Femur (tissue), 1 donor: ENCODE data around the gene CD163L1.
"Not testable (repeated sequence)": the region's sequence is repeated elsewhere in the genome, so short reads cannot be mapped to it uniquely, and the experiment has no call there.

Source experiments
- DNase-seq: peaks from one replicate; pipeline ENCODE4 v3.0.0-alpha.2; 2017

The CD163L1 gene

DNA sequence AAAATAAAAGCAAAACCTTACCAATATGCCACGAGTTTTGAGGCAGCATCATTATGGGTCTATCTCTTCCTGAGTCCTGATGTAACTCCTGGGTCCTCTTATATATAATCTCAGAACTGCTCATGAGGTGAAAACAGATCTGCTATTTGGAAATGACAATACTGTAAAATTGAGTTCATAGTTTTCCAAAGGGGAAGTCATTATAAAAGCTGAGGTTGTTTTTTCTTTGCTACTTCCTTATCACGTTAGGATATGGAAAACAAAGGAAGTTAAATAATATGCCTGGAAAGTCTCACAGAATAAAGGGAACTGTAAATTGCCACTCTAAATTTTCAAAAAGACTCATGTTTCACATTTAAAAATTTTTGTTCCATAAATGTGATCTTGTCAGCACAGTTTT lies at the start of gene CD163L1:
Gene CD163L1 (minus strand): TSS at position 78 of the 400 bp plus-strand sequence. CDS start 26 bp downstream, at position 52.
- DNase-seq = no peak

GRCh38 chr12:7493006-7493405 lies 49.1 kb upstream of the CD163L1 start:
- DNase-seq = no peak

DNA sequence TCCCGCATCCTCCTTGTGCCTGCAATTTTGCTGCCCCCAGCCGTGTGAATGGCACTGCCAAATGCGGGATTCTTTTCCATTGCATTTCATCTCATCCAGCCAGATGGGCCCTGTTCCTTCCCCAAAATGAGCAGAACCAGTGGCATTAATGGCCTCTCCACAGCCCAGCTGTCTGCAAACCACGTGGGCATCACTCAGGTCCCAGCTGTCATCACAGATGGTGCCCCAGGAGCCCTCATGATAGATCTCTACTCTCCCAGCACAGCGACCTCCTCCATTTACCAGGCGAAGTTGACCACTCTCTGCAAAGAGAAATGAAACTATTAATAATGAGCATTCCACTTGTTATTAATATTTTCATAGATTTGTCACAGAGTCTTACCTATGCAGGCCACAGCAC lies 42.6 kb upstream of the CD163L1 start:
- no peak for DNase-seq

GRCh38 chr12:7485095-7485494 lies 41.1 kb upstream of the CD163L1 start:
- DNase-seq = no peak

DNA sequence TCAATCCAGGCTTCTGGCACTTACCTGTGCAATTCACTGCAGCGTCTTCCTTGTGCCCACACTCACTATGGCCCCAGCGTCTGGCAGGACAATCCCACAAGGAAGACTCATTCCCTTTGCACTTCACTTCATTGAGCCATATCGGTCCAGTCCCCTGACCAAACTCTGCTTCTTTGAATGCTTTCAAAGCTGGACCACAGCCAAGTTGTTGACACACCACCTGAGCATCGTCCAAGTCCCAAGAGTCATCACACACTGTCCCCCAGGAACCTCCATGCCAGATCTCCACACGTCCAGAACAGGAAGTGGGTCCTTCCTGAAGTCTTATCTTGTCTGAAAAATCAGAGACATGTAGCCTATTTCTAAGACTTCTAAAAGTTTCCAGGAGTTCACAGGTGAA lies 39.4 kb upstream of the CD163L1 start:
- DNase-seq = no peak

DNA sequence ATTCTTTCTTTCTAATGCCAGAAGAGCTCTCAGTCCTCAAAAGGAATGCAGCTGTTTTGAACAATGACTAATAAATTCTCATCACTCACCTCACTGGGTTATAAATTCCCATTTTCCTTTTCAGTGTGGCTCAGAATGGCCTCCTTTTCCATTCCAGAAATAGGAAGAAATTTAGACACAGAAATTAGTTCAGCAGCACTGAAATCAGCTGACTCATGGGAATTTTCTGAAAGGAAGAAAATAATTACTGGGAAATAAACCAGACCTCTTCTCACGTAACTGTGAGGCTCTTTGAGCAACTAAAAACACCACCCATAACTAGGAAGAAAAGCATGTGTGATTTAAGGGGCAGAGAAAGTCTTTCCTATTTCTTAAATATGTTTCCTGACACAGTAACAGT lies 35.8 kb upstream of the CD163L1 start:
- DNase-seq = no peak

- no peak for DNase-seq
Measured at GRCh38 chr12:7472060-7472459, 28.1 kb upstream of the CD163L1 start.

- DNase-seq = peak; percentile 49
Measured at GRCh38 chr12:7460375-7461259, 16.7 kb upstream of the CD163L1 start.

- no peak for DNase-seq
Measured at GRCh38 chr12:7459973-7460372, 16.0 kb upstream of the CD163L1 start.

DNA sequence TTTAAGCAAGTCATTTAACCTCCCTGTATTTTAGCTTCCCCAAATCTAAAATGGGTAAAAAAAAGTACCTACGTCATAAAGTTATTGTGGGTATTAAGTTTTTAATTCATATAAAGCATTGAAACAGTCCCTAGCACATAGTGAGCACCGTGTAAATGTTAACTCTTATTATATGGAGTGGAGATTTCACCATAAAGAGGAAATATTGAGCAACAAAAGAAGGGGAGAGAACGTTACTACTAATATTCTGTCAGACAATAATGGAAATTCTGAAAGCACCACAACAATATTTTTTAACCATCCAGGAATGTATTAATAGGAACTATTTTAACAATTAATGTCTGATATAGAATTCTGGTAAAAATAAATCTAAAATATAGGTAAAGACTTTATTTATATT lies 7.8 kb upstream of the CD163L1 start:
- DNase-seq = no peak

DNA sequence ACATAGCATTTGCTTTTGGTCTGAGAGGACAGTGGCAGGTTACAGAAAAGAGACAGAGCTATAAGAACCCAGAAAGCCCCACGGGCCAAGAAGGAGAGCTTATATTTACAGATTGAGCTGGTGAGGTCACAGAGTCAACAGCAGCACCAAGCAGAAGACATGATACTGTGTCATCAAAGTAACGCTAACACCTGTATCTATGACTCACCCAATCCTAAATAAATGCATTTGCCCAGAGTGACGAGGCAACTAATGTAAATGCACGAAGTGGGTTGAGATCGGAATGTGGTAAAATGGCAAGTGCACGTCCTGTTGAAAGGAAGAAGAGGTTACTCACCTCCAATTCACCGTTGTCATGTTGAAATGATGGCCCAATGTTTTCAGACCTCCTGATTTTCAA lies 6.7 kb upstream of the CD163L1 start:
- no peak for DNase-seq

DNA sequence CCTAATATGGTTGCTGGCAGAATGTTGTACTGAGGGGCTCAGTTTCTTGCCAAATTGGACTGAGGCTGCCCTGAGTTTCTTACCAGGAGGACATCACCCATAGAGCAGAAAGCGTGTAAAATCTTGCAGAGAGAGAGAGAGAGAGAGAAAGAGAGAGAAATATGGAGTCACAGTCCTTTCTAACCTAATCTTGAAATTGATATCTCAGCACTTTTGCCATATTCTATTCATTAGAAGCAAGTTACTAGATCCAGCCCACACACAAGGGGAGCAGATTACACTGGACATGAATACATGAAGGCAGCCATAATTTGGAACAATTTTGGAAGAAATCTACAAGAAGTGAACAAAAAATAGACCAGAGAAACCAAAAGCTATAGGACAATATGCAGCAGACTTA lies 4.1 kb upstream of the CD163L1 start:
- DNase-seq = no peak

DNA sequence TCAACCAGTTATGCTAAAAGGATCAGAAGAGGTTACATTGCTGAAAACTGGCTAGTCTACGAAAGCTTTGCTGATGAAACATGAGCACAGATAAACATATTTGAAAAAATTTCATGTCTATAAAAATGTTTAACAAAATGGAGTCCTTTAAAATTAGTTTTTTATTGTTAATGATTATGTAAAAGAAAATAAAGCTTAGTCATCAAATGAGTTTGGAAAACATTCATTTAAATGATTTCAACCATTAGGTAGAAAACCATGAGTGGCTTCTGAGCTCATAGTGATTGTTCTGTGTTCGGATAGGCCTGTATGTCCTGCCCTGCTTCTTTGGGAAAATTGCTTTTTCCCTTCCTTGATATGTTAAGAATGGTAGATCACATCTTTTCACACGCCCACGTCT lies 584 bp upstream of the CD163L1 start:
- no peak for DNase-seq

DNA sequence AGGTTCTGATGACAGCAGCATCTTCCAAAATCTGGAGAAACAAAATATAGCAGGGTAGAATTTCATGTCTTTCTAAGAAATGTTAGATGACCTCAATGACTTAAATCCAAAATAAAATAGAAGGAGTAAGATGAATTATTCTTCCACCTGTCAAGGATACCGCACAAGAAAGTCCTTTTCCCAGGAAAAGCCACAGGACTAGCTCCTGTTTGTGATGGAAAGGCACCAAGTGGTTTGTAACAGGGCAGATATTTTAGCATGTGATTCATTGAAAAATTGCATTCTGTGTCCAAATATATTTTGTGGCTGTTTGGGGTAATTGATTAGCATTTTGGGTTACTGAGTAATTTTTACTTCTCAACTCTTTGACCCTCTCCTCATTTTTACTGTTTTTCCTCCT lies 2.7 kb downstream of the CD163L1 start:
- DNase-seq = no peak

DNA sequence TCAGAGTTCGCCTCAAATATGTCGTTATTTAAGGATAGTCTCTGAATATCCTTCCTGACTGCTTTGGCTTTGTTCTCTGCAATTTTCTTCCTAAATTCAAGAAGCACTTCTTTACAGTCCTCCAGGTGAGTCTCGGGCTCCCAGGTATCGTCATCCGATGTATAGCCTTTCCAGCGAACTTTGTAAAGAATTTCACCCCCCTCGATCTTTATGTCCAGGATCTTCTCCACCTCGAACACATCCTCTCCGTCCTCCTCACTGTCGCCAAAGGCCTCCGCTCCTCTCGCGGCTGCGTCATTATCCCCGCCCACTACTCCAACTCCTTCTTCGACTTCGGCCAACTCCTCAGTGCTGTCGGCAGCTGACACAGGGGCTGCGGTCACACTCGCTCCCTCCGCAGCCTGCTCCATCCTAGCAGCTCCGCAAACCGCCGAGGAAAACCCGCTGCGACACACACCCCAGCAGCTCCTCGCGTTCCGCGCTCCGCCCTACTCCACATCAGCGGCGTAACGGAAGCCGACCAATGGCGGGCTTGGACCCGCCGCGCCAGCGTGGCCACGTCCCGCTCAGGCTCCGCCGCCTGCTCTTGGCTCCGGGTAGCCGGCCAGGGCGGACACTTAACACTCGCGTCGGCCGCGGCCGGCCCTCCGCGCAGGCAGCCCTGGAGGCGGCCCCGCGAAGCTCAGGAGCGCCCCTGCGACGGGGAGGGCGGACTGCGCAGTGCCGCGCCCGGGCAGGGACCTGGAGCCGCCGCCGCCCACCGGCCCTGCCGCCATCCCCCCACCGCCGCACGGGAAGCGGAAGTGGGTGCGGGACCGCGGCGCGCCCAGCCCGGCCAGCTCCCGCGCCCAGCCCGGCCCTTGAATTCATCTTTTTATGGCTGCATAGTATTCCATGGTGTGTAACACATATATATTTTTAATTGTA lies 4.1 kb downstream of the CD163L1 start:
- DNase-seq = peak; percentile 58

GRCh38 chr12:7438291-7438995 lies 5.5 kb downstream of the CD163L1 start:
- not testable (repeated sequence) for DNase-seq

DNA sequence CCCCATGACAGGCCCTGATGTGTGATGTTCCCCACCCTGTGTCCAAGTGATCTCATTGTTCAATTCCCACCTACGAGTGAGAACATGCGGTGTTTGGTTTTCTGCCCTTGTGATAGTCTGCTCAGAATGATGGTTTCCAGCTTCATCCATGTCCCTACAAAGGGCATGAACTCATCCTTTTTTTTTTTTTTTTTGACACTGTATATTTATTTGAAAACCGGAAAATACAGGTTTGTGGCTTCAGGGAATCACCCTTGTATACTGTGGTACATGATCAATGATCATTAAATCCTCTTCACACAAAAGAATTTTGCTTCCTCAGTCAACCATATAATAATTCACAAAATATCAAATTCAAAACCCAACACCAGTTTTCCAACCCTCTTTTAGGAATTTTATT lies 6.5 kb downstream of the CD163L1 start:
- not testable (repeated sequence) for DNase-seq

DNA sequence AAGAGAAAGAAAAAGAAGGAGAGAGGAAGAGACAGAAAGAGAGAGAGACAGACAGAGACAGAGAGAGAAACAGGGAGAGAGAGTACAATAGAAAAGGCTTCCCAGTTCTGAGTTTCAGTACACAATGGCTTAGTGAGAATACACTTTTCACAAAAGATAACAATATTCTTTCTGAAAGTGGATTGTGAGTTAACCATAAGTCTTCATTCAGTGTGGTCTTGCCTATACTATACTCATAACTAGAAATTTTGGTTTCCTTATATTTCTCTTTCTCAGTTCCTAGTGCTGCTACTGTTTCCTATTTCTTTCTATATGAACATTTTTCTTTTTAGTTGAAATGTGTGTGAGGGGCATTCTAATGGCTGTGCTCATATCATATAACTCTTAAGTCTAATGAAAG lies 9.3 kb downstream of the CD163L1 start:
- DNase-seq = no peak

DNA sequence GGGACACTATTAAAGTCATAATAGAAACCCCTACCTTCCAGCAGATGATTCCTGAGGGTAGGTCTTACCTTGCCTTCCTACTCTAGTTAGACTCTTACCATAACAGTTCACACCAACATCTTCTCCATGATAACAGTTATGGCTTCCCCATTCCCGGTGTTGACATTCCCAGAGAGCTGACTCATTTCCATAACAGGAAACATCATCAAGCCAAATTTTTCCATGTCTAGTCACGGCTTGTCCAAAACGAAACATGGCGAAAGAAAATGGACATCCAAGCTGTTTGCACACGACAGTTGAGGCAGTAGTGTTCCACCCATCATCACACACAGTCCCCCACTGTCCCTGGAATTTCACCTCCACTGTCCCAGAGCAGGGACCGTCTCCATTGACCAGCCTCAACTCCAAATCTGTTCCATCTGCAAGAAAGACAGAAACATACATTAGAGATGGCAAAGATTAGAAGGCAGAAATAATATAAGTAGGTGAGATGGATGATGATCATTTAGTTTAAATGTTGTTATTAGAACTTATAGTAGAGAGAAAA lies 10.6 kb downstream of the CD163L1 start:
- DNase-seq = no peak

- no peak for DNase-seq
Measured at GRCh38 chr12:7431993-7432685, 11.8 kb downstream of the CD163L1 start.

- DNase-seq = peak; percentile 22
Measured at GRCh38 chr12:7411343-7411742, 32.6 kb downstream of the CD163L1 start.

DNA sequence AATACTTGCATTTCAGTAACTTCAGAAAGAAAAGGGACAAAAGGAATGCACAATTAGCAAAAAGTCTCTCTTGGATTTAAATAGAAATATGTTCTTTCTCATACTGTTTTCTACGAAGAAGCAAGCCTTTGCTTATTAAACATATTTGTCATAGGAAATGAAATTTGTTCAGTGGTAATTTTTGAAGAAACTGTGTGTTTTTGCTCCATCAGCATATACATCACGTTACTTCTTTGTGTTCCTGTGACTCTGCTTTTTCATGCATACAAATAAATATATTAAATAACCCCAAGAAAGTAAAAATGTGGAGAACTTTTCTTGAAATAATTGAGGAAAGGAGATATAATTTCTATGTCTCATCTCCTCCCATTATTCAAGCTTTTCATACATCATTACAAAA lies 39.7 kb downstream of the CD163L1 start:
- no peak for DNase-seq
